ENCODE data around the gene PRLHR.

The PRLHR gene

GRCh38 chr10:118571123-118571522, 24.3 kb downstream of the PRLHR start:
- intact Hi-C loops (cut with DNase I; ENCODE audit: low total_unique reads) = no loop called here
- no peak overlapping the region for H3K27ac ChIP-seq
- DNase-seq = peak; percentile 54 to 69

GRCh38 chr10:118570591-118570990, 24.9 kb downstream of the PRLHR start:
- no peaks in the 10 kb centered on the region for H3K36me3 ChIP-seq
- no peaks in the 10 kb centered on the region for H3K9me3 ChIP-seq
- H3K27me3 ChIP-seq = peaks cover 0 to 2% of the 10 kb centered on the region in 2 donors
- DNase-seq = no peak
- peaks cover 0 to 19% (median 9%) of the 10 kb centered on the region in 4 donors for H3K4me1 ChIP-seq
- intact Hi-C loops (cut with DNase I; ENCODE audit: low total_unique reads) = no loop called here
- H3K4me3 ChIP-seq = no peak overlapping the region
- TF ChIP-seq CTCF (IDR thresholded peaks at IDR 0.05) = no peak
- no peak overlapping the region for H3K27ac ChIP-seq

More at GRCh38 chr10:118571123-118571522, 24.3 kb downstream of the PRLHR start:
- Histone ChIP-seq H3K27me3 (peaks cover 0 to 2% of the 10 kb centered on the region in 2 donors), H3K4me3 (no peak overlapping the region), H3K9me3 (no peaks in the 10 kb centered on the region), H3K36me3 (no peaks in the 10 kb centered on the region), H3K4me1 (peaks cover 0 to 19% (median 9%) of the 10 kb centered on the region in 4 donors)
- no peak for TF ChIP-seq CTCF (IDR thresholded peaks at IDR 0.05)

- Histone ChIP-seq H3K9me3 (no peaks in the 10 kb centered on the region), H3K4me1 (peaks cover 0 to 19% (median 9%) of the 10 kb centered on the region in 4 donors), H3K36me3 (no peaks in the 10 kb centered on the region), H3K27ac (no peak overlapping the region), H3K4me3 (no peak overlapping the region), H3K27me3 (peaks cover 0 to 6% of the 10 kb centered on the region in 2 donors)
- TF ChIP-seq CTCF (IDR thresholded peaks at IDR 0.05) = no peak
- intact Hi-C loops (cut with DNase I; ENCODE audit: low total_unique reads) = loop anchor here (2.0 kb wide), 1 partner anchor 151 kb away; no protein-coding TSS in a partner anchor
- DNase-seq = no peak
These were observed 25.6 kb downstream of the PRLHR start for GRCh38 chr10:118569882-118570252.

GRCh38 chr10:118569241-118569881, 26.1 kb downstream of the PRLHR start:
- H3K27ac ChIP-seq = no peak overlapping the region
- H3K4me1 ChIP-seq = peaks cover 0 to 19% (median 9%) of the 10 kb centered on the region in 4 donors
- DNase-seq = no peak
- H3K36me3 ChIP-seq = no peaks in the 10 kb centered on the region
- TF ChIP-seq CTCF (IDR thresholded peaks at IDR 0.05) = no peak
- peaks cover 0 to 7% of the 10 kb centered on the region in 2 donors for H3K27me3 ChIP-seq
- intact Hi-C loops (cut with DNase I; ENCODE audit: low total_unique reads) = loop anchor here (2.0 kb wide), 1 partner anchor 151 kb away; no protein-coding TSS in a partner anchor
- no peaks in the 10 kb centered on the region for H3K9me3 ChIP-seq
- no peak overlapping the region for H3K4me3 ChIP-seq

- no peak overlapping the region for H3K4me3 ChIP-seq
- H3K27me3 ChIP-seq = peaks cover 0 to 4% of the 10 kb centered on the region in 2 donors
- H3K36me3 ChIP-seq = no peaks in the 10 kb centered on the region
- no peaks in the 10 kb centered on the region for H3K9me3 ChIP-seq
- intact Hi-C loops (cut with DNase I; ENCODE audit: low total_unique reads) = loop anchor here (2.0 kb wide), 1 partner anchor 152 kb away; no protein-coding TSS in a partner anchor
- DNase-seq = no peak
- no peak overlapping the region for H3K27ac ChIP-seq
- TF ChIP-seq CTCF (IDR thresholded peaks at IDR 0.05) = peak; percentile 79 to 83
- peaks cover 0 to 19% (median 9%) of the 10 kb centered on the region in 4 donors for H3K4me1 ChIP-seq
These were observed 27.1 kb downstream of the PRLHR start for GRCh38 chr10:118568327-118568848.

All from tibial artery (tissue), 4 donors.